Ovary (tissue), 9 donors: ENCODE results near the gene PTPRN2. TPM values are rescaled to one million over a fixed set of nuclear protein-coding genes. Genes with fewer than 3 reads are reported as not detected.

Experiments
- DNase-seq, 5 donors: peaks; one replicate each; pipeline ENCODE4 v3.0.0-alpha.2; 2019 to 2020
- H3K27ac ChIP-seq, 2 donors: fragments of 200-600 bp; one replicate each; pipeline versions ENCODE4 v1.5.1 to v1.8.0; 2019 to 2022
- H3K27me3 ChIP-seq: fragments of 200-600 bp; one replicate; pipeline ENCODE4 v1.8.0; 2022
- H3K36me3 ChIP-seq: fragments of 200-600 bp; sonication (generic); one replicate; pipeline ENCODE4 v1.5.1; 2019
- H3K4me1 ChIP-seq: one replicate; pipeline ENCODE4 v1.8.1; 2013; ENCODE audit warnings: mild to moderate bottlenecking, moderate library complexity; ENCODE audit not compliant: insufficient read depth
- H3K4me3 ChIP-seq: fragments of 200-600 bp; sonication (generic); one replicate; pipeline ENCODE4 v1.5.1; 2017
- H3K9me3 ChIP-seq, 2 donors: fragments of 200-600 bp in 1 of 2; sonication (generic) in 1 of 2; one replicate each; pipeline versions ENCODE4 v1.5.1 to v1.8.1; 2013 to 2019; ENCODE audit warnings: mild to moderate bottlenecking in 1 of 2, moderate library complexity in 1 of 2
- EP300 ChIP-seq: sonication (generic); formaldehyde crosslinking; IDR thresholded peaks from one replicate; pipeline ENCODE4 v1.6.1; 2017; ENCODE audit warnings: antibody characterized with exemption
- POLR2A ChIP-seq: fragments of 450-650 bp; IDR thresholded peaks from one replicate; pipeline ENCODE4 v1.6.1; 2017; ENCODE audit warnings: antibody characterized with exemption, mild to moderate bottlenecking, moderate library complexity
- WGBS, 3 donors: extraction: QIAGEN DNeasy Blood & Tissue Kit in 1 of 3; methylation state at CpG; one replicate each; pipeline versions ENCODE4 v1.1.5 to v1.1.7; 2013 to 2017; 5-methylcytosine and 5-hydroxymethylcytosine counted together
- intact Hi-C, 4 donors: fragments of 100-400 bp; cut with DNase I; formaldehyde crosslinking; loops; one replicate each; pipeline versions ENCODE4 v1.11.0 to v1.15.1; 2022 to 2023
- polyA plus RNA-seq, 2 donors: library from polyadenylated mRNA; stranded (reverse); fragments of 200-250 nt in 1 of 2; fragments of 350-450 nt in 1 of 2; fragmentation: Illumina TruSeq in 1 of 2; extraction: RNeasy Lipid Tissue Mini Kit (QIAGEN cat#74804) in 1 of 2; gene quantifications; one replicate each; pipeline ENCODE4 v1.2.3, GENCODE V29; 2013 to 2014
- total RNA-seq, 7 donors: library from RNA; depleted of rRNA in 2 of 7; stranded (reverse); fragments of >200 nt in 2 of 7; fragmentation: NEBNext Ultra II Directional in 3 of 7; extraction: Animal tissue kit (Norgen Biotek cat#: 25700) in 3 of 7; gene quantifications; one replicate each; pipeline versions ENCODE4 v1.1.0 to v1.2.4, GENCODE V29; 2016 to 2023
- TF ChIP-seq, protein P1 (sequence below), 3 donors: fragments of 450-650 bp in 2 of 3; fragments of 200-600 bp in 1 of 3; IDR thresholded peaks; one replicate each; pipeline versions ENCODE4 v1.5.1 to v1.8.0; 2016 to 2022; ENCODE audit warnings: antibody characterized with exemption in 3 of 3, mild to moderate bottlenecking in 1 of 3
- donor health status: DM: no; HTN: no; CAD: no; lungs with moderate emphysema.
- donor health status: DM: no; HTN: no; CAD: no.
- donor health status: Bipolar disorder and iron deficiency.
- donor health status: DM: yes; HTN: yes; CAD: no.
- donor health status: DM: no; HTN: no; CAD: no.
- donor health status: DM: yes; HTN: yes; CAD: no.

Gene PTPRN2
- total and polyA plus RNA-seq, 9 donors, result 3.5 to 11.1 (median 5.9) TPM

GRCh38 chr7:158291998-158292397, 295.6 kb downstream of the PTPRN2 start:
- Histone ChIP-seq H3K9me3 (no peaks in the 10 kb centered on the region), H3K4me3 (no peak overlapping the region), H3K27ac (no peak overlapping the region), H3K4me1 (no peaks in the 10 kb centered on the region), H3K36me3 (no peaks in the 10 kb centered on the region), H3K27me3 (no peaks in the 10 kb centered on the region)
- intact Hi-C loops, result loop anchor here in 1 of 4 donors (10.0 kb wide), 1 partner anchor 63 kb away; no protein-coding TSS in a partner anchor
- TF ChIP-seq, protein P1, sequence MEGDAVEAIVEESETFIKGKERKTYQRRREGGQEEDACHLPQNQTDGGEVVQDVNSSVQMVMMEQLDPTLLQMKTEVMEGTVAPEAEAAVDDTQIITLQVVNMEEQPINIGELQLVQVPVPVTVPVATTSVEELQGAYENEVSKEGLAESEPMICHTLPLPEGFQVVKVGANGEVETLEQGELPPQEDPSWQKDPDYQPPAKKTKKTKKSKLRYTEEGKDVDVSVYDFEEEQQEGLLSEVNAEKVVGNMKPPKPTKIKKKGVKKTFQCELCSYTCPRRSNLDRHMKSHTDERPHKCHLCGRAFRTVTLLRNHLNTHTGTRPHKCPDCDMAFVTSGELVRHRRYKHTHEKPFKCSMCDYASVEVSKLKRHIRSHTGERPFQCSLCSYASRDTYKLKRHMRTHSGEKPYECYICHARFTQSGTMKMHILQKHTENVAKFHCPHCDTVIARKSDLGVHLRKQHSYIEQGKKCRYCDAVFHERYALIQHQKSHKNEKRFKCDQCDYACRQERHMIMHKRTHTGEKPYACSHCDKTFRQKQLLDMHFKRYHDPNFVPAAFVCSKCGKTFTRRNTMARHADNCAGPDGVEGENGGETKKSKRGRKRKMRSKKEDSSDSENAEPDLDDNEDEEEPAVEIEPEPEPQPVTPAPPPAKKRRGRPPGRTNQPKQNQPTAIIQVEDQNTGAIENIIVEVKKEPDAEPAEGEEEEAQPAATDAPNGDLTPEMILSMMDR (IDR thresholded peaks at IDR 0.05), result no peak
- TF ChIP-seq EP300 (no peak), POLR2A (no peak)
- 39 to 54% (median 52%) methylated on average over 4 of the region's 4 CpGs for WGBS, 3 donors
- DNase-seq, result no peak

GRCh38 chr7:158289761-158290523, 297.7 kb downstream of the PTPRN2 start:
- no peak for DNase-seq

GRCh38 chr7:158289231-158289630, 298.4 kb downstream of the PTPRN2 start:
- TF ChIP-seq, protein P1 (IDR thresholded peaks at IDR 0.05), result no peak
- TF ChIP-seq EP300, result no peak
- H3K27ac ChIP-seq, result no peak overlapping the region
- no peaks in the 10 kb centered on the region for H3K36me3 ChIP-seq
- 86 to 92% (median 89%) methylated on average over 2 of the region's 2 CpGs for WGBS, 3 donors
- H3K4me1 ChIP-seq, result no peaks in the 10 kb centered on the region
- no peak for DNase-seq
- no peak overlapping the region for H3K4me3 ChIP-seq
- no peaks in the 10 kb centered on the region for H3K27me3 ChIP-seq
- H3K9me3 ChIP-seq, result no peaks in the 10 kb centered on the region
- intact Hi-C loops, result no loop called here

More at GRCh38 chr7:158289761-158290523, 297.7 kb downstream of the PTPRN2 start:
- TF ChIP-seq EP300, result no peak
- 87 to 88% (median 87%) methylated on average over 5 of the region's 5 CpGs for WGBS, 3 donors
- no peaks in the 10 kb centered on the region for H3K36me3 ChIP-seq
- intact Hi-C loops, result loop anchor here in 1 of 4 donors (10.0 kb wide), 1 partner anchor 65 kb away; no protein-coding TSS in a partner anchor
- no peak overlapping the region for H3K4me3 ChIP-seq
- no peaks in the 10 kb centered on the region for H3K27me3 ChIP-seq
- no peaks in the 10 kb centered on the region for H3K9me3 ChIP-seq
- no peaks in the 10 kb centered on the region for H3K4me1 ChIP-seq
- H3K27ac ChIP-seq, result no peak overlapping the region

DNA sequence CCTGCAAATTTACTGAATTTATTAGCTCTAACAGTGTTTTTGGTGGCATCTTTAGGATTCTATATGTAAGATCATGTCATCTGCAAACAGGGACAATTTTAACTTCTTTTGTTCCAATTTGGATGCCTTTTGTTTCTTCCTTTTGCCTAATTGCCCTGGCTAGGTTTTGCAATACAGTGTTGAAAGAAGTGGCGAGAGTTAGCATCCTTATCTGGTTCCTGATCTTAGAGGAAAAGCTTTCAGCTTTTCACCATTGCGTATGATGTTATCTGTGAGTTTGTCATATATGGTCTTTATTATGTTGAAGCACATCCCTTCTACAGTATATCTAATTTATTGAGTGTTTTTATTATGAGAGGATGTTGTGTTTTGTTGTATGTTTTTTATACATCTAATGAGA, 301.4 kb downstream of the PTPRN2 start:
- no peak overlapping the region for H3K4me3 ChIP-seq
- H3K4me1 ChIP-seq, result no peaks in the 10 kb centered on the region
- 80 to 84% (median 81%) methylated on average over 2 of the region's 2 CpGs for WGBS, 3 donors
- H3K36me3 ChIP-seq, result no peaks in the 10 kb centered on the region
- no peak for DNase-seq
- no peak overlapping the region for H3K27ac ChIP-seq
- no peaks in the 10 kb centered on the region for H3K27me3 ChIP-seq
- TF ChIP-seq POLR2A, result no peak
- TF ChIP-seq, protein P1 (IDR thresholded peaks at IDR 0.05), result no peak
- no peak for TF ChIP-seq EP300
- intact Hi-C loops, result no loop called here
- H3K9me3 ChIP-seq, result no peaks in the 10 kb centered on the region

- Histone ChIP-seq H3K9me3 (no peaks in the 10 kb centered on the region), H3K27me3 (no peaks in the 10 kb centered on the region), H3K4me3 (no peak overlapping the region), H3K27ac (no peak overlapping the region), H3K36me3 (no peaks in the 10 kb centered on the region), H3K4me1 (no peaks in the 10 kb centered on the region)
- DNase-seq, result no peak
- intact Hi-C loops, result no loop called here
- no peak for TF ChIP-seq EP300
- no peak for TF ChIP-seq POLR2A
- TF ChIP-seq, protein P1 (IDR thresholded peaks at IDR 0.05), result no peak
- 89 to 92% (median 90%) methylated on average over 9 of the region's 9 CpGs for WGBS, 3 donors
These were observed 302.2 kb downstream of the PTPRN2 start for GRCh38 chr7:158285383-158285770.
